ENCODE data around the gene ZCCHC13.
"Not testable (repeated sequence)": the region's sequence is repeated elsewhere in the genome, so short reads cannot be mapped to it uniquely, and the experiment has no call there.

The ZCCHC13 gene

GRCh38 chrX:74319321-74319720, 15.3 kb downstream of the ZCCHC13 start:
- DNase-seq (ENCODE audit: low read depth in 2 of 3, low spot score in 2 of 3) = not testable (repeated sequence)

- no peak for DNase-seq (ENCODE audit: low read depth in 2 of 3, low spot score in 2 of 3)
These were observed 17.2 kb downstream of the ZCCHC13 start for GRCh38 chrX:74321191-74321590.

GRCh38 chrX:74324131-74324530, 20.2 kb downstream of the ZCCHC13 start:
- no peak for DNase-seq (ENCODE audit: low read depth in 2 of 3, low spot score in 2 of 3)

- no peak for DNase-seq (ENCODE audit: low read depth in 2 of 3, low spot score in 2 of 3)
These were observed 21.4 kb downstream of the ZCCHC13 start for GRCh38 chrX:74325130-74326059.

GRCh38 chrX:74338852-74339251, 34.9 kb downstream of the ZCCHC13 start:
- DNase-seq (ENCODE audit: low read depth in 2 of 3, low spot score in 2 of 3) = no peak

- DNase-seq (ENCODE audit: low read depth in 2 of 3, low spot score in 2 of 3) = no peak
These were observed 36.1 kb downstream of the ZCCHC13 start for GRCh38 chrX:74340051-74340450.

- DNase-seq (ENCODE audit: low read depth in 2 of 3, low spot score in 2 of 3) = not testable (repeated sequence)
These were observed 38.2 kb downstream of the ZCCHC13 start for GRCh38 chrX:74342211-74342610.

- DNase-seq (ENCODE audit: low read depth in 2 of 3, low spot score in 2 of 3) = no peak
These were observed 39.6 kb downstream of the ZCCHC13 start for GRCh38 chrX:74343343-74344279.

GRCh38 chrX:74344280-74344622, 40.3 kb downstream of the ZCCHC13 start:
- DNase-seq (ENCODE audit: low read depth in 2 of 3, low spot score in 2 of 3) = no peak

- DNase-seq (ENCODE audit: low read depth in 2 of 3, low spot score in 2 of 3) = no peak
These were observed 42.1 kb downstream of the ZCCHC13 start for GRCh38 chrX:74346088-74346487.

- no peak for DNase-seq (ENCODE audit: low read depth in 2 of 3, low spot score in 2 of 3)
These were observed 45.4 kb downstream of the ZCCHC13 start for GRCh38 chrX:74349387-74349786.

GRCh38 chrX:74351760-74352159, 47.8 kb downstream of the ZCCHC13 start:
- DNase-seq (ENCODE audit: low read depth in 2 of 3, low spot score in 2 of 3) = no peak

- no peak for DNase-seq (ENCODE audit: low read depth in 2 of 3, low spot score in 2 of 3)
These were observed 50.0 kb downstream of the ZCCHC13 start for GRCh38 chrX:74353984-74354383.
